Effector CD4-positive, alpha-beta T cell (primary cell): Measurements from ENCODE around the gene EPS8L3.

Experiments
- DNase-seq: peaks from one replicate; pipeline ENCODE4 v3.0.0-alpha.2; 2020

The EPS8L3 gene

DNA sequence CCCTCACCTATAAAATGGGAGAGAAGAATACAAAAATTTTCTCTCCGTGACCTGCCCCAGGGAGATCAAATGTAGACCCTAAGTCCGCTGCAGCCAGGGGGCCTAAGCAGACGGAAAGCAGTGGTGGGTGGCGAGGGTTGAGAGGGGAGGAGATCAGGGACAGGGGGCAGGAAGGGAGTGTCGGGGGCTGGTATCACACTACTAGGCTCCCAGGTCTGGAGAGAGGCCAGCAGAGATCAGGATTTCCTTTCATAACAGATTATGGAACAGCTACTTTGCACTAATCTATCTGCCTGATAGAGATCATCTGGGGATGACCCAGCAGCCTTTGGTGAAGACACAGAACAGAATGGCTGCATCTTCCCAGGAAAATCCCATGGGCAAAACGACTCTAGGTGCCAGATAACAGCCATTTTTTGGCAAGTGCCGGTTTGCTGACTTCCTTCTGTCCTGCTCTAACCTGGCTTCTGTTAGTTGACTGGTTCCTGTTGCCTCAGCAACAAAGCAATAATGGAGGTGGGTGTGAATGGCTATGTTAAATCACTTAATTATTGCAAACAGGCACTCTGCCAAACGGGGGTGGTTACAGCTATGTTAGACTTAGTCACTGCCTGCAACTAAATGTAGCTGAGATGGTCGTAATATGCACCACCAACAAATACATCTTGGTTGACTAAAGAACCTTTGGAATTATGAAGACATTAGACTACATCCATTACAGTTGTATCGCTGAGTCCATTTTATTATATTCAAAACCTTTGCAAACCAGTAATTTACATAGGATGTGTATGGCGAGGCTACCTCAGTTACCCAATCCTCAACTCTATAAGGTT lies 30.0 kb upstream of the EPS8L3 start:
- DNase-seq = peak; percentile 25

DNA sequence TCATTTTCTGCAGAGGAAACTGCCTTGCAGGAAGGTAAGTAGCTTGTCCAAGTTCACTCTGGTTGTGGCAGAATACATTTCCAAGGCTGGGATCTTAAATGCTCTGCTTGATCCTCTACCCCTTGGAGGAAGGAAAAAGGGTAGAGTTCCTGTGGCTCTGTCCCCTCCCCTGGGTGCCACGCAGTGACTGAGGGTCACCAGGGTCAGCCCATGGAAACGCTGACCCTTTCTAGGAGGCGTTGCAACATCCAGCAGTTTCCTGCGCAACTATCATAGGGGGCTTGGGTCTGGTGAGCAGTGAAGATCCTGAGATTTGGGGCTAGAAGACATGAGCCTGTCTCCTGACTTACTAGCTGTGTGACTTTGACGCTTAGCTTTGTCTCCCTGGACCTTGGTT lies 29.4 kb upstream of the EPS8L3 start:
- no peak for DNase-seq

DNA sequence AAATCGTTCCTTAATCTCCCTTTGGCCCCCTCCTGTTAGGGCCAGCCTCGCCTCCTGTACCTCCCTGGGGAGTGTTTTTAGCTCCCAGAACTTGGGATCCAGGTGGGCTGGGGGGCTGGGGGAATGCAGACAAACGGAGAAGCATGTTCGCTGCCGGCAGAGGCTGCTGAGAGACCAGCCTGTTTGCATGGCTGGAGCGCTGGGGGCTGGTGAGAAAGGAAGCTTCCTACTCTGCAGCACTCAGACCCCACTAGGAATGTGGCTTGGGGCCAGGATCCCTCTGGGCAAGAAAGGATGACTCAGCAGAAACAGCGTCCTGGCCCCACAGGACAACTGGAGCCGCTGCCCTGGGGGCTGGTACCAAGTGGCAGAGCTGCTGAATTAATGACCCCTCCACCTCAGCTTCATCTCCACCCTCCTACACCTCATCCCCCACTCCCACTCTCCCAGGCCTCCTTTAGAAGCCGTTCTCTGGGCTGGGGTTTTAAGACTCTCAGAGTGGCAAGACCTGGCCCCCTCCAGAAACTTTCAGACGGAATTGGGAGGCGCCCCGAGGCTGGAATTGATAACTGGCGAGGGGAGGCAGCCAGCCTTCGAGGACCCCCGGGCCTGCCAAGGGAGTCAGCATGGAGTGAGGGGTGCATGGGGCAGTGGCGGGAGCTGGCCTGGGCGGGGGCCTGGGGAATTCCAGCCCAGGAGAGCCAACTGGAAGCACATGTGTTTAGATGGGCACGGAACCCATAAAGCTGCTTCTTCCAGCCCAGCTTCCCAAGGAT lies 28.5 kb upstream of the EPS8L3 start:
- no peak for DNase-seq

DNA sequence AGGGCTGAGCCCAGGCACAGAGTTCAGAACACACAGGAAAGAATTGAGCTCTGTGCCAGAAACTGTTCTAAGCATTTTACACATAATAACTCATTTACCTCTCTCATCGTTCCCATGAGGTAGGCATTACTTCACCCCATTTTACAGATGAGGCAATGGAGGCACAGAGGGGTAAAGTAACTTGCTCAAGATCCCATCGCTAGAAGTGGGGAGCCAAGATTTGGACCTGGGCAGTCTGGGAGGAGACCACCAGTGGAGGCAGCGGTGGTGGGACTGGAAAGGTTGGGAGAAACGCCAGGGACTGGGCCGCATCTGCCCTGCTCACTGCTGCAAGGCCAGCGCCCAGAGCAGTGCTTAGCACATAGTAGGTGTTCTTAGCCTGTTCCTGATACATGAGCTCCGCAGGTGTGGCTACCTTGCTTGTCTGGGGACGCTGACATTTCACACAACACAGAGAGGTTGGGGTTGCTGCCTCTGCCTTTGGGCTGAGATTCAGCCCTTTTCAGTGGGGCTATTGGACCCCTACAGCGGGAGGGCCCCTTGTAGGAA lies 27.8 kb upstream of the EPS8L3 start:
- DNase-seq = no peak

DNA sequence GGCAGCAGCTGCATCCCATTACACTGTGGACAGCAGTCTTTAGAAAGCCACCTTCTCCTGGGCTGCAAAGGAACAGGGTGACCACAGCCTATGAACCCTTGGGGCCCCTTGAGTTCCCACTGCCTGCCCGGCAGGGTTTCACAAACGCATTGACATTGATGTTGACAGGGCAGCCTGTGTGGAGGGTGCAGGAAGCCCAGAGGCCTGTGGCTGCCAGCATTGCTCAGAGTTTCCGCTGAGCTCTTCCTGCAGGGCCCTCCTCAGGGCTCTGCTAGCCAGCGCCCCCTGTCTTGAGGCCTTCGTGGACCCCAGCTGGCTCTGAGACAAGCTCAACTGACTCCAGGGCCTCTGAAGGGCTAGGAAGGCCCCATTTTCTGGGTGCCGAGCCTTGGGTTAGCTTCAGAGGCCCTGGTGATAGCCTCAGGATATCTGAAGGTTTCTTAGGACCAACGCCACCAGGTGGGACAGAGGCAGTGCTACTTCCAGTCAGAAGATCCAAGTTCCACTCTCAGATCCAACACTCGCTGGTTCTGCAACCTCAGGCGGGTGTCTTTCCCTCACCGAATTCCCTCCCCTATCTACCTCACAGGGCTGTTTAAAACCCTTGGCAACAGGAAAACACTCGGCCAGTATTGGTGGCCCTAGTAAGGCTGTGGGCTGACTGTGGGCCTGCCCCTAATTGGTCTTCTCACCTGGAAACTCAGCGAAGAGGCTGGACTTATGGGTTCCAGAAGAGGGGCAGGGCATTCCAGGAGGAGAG lies 27.2 kb upstream of the EPS8L3 start:
- peak; percentile 56 for DNase-seq

DNA sequence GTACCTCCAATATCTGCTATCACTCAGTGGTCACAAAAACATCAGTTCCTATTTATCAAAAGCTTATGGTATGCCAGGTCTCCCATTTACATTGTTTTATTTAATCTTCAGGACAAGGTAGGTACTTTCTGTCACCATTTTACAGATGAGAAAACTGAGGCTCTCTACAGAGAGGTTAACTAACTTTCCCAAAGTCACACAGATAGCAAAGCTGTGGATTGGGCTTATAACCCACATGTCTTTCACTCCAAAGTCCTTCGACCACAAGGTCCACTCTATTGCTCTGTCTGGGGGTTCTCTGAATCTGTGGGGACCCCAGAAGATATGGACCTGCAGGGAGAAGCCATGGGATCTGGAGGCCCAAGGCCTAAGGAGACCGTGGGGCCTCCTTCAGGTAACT lies 26.6 kb upstream of the EPS8L3 start:
- no peak for DNase-seq

DNA sequence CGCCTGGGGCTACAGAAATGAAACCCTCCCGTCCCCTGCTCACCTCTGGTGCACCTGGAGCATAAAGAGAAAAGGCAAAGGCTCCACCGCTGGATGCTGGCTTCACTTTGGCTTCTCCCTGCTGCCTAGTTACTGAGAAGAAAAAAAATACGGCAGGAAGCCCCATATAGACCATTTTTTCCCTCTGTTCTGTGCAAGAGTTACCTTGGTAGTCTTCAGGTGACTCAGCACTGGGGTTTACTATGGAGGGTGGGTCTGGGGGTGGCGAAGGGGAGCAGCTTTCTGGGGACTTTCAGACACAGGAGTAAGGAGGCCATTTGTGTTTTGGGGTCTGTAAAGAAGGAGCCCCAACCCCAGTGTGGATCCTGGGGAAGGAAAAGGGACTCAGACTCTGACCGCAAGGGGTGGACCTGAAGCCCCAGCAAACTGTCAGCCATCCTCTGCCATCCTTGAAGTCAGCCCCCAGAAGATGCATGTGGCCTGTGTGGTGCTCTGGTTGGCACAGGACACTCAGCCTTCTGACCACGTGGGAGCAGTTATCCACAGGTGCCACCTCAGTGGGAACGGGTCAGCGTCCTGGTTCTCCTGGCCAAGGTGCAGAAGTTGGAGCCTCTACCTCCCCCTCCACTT lies 25.9 kb upstream of the EPS8L3 start:
- no peak for DNase-seq

DNA sequence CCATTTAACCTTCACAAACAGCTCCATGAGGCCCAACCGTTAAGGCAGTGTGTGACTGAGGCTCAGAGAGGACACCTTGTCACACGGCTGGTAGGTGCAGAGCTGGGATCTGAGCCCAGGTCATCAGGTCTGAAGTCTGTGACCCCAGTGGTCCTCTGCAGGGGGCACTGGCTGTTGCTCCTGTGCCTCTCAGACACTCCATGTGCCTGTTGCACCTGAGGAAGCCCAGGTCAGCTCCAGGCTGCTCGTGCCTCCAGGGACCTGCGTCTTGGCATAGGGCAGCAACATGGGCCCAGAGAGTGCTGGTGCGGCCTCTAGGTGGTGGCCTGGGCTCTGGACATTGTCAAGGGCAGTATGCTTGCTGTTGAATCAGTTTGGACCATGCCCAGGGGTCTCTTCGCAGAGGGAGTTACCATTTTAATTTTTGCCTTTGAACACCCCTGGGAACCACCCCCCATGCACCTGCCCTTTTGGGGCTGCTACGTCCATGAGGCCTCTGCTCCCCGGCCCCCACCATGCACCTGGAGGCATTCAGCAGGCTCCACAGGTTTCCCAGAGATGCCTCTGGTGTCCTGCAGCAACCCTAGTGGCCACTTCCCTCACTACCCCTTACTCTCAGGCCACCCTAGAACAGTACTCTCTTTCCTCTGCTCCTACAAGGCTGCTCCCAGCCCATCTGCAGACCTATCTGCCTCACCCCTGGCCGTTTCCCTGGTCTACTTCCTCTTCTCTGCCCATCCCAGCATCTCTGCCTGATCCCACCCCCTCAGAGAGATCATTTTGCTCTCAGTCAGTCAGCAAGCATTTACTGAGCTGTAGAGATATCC lies 25.2 kb upstream of the EPS8L3 start:
- no peak for DNase-seq

DNA sequence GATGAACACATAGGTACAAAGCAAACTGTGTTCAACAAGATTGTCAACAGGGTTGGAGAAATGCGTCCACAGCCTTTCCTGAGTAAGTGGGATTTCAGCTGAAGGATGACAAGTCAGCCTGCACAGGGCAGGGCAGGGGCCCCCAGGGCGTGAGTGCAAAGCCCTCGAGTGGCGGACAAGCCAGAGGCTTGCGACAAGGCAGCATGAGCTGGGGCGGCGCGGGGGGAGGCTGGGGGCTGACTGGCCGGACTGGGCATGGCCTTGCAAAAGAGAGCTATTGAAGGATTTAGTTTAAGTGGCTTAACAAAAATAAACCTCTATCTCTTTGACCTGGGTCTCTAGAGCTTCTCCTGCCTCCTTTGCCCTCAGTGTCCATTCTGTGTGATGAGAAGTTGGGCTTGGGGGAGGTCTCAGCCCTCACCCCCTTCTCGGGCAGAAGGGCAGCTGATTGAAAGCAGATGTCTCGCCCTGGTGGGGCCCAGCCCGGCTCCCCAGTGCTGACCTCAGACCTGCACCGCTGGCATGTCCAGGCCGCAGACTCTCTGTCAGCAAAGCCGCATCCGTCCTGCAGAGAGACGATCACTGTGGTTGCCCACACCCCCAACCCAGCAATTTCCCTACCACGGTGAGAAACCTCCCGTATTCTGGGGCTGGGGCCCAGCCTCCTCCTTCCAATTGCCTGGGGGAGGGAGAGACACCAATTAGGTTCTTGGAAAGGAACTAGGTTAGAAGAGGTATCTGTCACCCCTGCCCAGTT lies 24.3 kb upstream of the EPS8L3 start:
- no peak for DNase-seq

DNA sequence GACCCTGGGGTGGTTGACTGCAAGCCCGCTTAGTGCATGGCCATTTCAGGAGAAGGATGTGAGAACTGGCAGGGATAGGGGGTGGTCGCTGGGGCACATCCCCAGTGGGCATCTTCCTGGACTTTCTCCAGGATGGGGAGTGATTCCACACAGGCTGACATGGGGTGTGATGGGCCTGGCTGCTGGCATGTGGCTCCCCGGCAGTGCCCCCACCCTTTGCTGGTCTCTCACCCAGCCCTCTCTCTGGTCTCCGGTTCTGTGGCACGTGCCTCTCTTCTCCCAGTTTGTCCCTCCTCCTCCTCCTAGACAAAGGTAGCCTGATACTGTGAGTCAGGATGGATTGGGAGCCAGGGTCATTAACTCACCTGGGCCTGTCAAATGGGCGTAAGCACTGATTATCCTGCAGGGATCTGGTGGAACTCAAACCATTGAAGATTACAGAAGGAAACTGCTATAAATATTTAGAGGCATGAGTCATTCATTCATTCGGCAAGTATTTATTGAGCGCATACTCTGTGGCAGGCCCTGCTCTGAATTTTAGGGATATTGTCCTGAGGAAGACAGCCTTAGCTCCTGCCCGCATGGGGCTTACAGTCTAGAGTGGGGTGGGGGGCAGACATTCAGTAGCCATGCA lies 23.6 kb upstream of the EPS8L3 start:
- no peak for DNase-seq

DNA sequence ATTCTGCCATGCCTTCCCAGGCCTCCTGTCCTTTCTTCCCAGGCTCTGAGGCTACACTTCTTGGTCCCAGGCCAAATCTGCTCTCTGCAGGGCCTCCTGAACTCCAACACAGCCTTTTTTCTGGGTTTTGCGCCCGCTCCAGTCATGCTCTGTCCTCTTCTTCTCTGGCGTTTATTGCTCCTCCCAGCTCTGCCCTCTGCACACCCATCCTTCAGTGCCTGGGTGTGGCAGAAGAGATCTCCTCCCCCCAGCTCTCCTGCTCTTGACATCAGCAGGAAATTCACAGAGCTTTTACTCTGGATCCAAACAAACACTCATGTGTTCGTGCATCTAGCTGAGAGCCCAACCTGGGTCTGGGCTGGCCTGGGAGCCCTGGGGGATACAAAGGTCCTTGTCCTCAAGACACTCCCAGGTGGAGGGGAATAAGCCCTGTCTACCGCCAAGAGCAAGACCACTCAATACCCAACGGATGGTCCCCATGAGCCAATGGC lies 22.9 kb upstream of the EPS8L3 start:
- no peak for DNase-seq

DNA sequence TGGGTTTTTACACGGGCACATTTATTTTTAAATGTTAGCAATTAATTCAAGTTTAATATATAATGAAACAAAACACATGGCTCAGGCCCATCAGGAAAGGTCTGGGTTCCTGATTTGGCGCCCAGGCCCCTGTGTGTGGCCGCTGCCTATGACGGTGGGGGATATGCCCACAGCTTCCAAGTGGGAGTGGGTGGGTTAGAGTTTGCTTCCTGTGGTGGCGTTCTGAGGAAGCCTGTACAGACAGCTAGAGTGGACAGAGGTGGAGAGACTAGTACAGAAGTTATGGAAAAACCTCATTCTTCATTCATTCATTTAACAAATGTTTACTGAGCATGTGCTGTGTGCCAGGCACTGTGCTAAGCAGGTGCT lies 22.4 kb upstream of the EPS8L3 start:
- no peak for DNase-seq

DNA sequence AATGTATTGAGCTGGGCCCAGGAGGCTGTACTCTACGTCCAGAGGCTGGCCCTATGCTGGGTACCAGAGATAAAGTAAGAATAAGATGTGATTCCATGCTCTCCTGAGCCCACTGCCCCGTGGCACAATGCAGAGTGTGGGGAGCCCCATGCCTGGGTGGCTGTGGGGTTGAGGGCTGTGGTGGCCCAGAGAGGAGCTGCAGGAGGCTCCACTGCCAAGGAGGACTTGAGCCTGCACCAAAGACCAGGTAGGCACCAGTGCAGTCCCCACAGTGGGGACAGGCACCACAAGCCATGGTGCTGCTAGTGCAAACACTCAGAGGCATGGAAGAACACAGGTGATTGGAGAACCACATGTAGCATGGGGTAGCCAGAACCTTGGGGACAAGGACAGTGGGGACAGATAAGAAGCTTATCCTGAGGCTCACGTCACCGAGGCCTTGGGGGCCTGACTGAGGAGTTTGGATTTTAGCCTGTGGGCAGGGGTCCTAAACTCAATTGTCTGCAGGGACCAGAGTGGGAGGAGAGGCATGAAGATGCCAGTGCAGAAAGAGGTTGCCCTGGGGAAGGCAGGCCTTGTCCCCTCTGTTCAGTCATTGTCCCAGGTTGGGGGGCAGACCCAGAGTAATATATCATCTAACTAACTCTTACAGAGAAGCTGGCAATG lies 21.9 kb upstream of the EPS8L3 start:
- DNase-seq = no peak

DNA sequence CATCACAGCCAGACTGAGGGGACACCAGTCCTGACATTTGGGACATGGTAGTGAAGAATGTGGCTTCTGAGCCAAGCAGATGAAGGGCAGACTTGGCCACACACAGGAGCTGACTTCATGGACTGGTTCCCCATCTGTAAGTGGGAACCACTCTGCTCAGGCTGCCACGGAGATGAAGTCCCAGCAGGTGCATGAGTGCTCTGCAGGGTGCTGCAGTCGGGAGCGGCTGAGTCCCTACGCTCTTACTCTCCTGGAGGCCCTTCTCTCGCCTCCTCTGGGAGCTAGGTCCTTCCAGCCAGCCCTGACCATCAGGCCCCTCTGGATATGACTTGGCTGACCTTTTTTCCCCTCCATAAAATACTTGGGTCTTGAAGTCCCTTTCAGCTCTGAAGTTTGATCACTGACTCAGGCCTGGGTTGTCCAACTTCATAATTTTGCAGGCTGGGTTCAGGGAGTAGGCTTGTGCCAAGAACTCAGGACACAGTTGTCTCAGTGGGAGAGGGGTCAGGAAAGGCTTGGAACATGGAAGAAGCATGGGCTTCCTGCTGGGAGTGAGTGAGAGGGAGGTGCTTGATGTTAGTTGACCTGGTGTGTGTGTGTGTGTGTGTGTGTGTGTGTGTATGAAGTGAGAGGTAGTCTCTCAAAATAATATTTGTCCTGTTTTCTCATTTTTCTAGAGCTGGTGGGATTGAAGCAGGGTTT lies 21.0 kb upstream of the EPS8L3 start:
- DNase-seq = no peak

DNA sequence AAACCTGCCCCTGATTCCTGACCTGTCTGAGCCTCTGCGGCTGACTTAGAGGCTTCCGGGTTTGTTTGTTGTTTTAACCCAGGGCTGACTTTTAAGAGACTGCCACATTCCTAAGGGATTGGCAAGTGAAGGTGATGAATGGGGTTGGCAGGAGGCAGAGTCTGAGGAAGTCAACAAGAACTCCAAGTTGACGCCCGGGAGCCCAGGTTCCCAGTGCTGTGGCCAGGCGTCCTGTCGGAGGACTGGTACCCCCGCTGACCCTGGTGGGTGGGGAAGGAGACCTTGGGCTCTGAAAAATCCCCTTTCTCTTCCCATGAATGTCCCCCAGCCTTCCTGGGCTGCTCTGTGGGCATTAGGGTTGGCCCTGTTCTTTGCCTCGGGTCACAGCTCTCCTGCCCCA lies 19.7 kb upstream of the EPS8L3 start:
- no peak for DNase-seq

DNA sequence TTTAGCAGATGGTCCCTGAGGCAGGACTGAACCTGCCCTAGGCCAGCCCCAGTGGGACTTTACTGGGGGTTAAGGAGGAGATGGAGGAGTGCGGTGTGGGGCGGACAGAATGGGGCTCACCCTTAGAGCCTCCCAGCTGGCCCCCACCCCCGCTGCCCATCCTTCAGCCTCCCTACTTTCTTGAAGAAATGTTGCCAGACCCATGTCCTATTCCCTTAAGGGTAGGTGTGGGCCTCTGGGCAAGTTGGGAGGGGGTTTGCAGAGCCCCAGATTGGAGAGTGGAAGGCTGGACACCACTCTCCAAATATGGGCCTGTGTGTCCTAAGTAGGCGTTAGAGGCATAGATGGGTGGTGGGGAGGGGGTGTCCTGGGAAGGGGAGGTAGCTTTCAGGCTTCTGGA lies 19.2 kb upstream of the EPS8L3 start:
- DNase-seq = no peak

DNA sequence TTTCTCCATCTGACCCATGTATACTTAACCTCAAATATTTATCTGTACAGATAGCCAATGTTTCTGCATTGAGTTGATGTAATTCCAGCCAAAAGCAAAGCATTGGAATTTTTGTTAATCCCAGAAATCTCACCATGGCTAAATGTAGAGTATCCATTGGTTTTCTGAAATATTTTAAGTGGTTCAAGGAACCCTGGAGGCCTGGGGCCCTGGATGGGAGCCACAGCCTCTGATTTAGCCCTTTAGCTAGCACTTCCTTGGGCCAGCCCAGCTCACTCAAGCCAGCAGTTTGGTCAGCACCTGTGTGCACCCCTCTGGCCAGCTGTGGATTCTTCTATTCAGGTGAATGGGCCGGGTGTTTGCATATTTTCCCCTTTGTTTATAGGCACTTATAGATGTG lies 18.8 kb upstream of the EPS8L3 start:
- no peak for DNase-seq

DNA sequence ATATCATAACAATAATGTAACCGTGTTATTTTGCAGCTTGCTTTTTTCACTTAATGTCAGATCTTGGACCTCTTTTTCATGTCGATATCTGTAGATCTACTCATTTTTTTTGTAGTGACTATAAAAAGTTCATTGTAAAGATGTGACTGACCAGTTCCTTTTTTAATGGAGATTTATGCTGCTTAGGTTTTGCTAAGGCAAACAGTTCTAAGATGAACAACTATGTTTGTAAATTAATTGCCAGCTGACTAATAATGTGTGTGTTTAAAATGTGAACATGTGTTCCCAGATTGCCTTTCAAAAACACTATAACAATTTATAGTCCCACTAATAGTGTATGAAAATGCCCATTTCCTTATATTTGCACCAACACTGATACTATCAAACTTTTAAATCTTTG lies 18.1 kb upstream of the EPS8L3 start:
- no peak for DNase-seq

DNA sequence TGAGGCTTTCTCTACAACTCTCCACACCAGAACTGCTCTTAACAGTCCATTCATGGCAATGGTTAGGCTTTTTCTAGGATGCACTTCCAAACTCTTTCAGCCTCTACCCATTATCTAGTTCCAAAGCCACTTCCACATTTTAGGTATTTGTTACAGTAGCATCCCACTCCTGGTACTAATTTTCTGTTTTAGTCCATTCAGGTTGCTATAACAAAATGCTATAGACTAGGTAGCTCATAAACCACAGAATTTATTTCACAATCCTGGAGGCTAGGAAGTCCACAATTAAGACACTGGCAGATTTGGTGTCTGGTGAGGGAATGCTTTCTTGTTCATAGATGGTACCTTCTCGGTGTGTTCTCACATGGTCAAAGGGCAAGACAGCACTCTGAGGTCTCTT lies 17.3 kb upstream of the EPS8L3 start:
- DNase-seq = no peak
